ENCODE results near the gene ZFP28.

The ZFP28 gene

DNA sequence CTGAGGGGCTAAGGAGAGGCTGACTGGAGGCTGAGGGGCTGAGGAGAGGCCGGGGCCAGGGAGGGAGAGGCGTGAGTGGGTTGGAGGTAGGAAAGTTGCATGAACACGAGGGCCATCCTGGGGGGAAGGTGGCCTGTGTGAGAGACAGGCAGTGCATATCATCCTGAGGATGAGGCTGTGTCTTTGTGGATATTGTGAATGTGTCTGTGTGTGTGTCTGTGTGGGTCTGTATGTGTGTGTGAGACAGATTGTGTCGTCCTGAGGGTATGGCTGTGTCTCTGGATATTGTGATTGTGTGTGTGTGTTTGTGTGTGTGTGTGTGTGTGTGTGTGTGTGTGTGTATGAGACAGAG is 56.8 kb downstream of the ZFP28 start:
- in situ Hi-C loops (cut with HindIII; ENCODE audit: low sequenced_read_pairs) = no loop called here

DNA sequence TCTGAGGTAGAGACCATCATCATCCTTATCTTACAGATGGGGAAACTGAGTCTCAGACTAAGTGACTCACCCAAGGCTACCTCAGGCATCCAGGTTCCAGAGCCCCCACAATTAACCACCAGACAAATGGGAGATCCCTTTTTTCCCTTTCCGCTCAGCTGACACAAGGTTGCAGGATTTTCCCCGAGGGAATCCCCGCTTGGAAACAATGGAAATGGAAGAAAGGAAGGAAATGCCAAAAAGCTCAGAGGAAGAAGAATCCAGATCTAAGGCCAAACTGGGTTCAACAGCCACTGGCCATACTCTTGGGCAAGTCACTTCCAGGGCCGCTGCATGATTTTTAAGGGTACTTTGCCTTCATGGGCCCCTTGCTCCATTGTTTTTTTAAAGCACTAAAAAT is 57.9 kb downstream of the ZFP28 start:
- in situ Hi-C loops (cut with HindIII; ENCODE audit: low sequenced_read_pairs) = no loop called here

DNA sequence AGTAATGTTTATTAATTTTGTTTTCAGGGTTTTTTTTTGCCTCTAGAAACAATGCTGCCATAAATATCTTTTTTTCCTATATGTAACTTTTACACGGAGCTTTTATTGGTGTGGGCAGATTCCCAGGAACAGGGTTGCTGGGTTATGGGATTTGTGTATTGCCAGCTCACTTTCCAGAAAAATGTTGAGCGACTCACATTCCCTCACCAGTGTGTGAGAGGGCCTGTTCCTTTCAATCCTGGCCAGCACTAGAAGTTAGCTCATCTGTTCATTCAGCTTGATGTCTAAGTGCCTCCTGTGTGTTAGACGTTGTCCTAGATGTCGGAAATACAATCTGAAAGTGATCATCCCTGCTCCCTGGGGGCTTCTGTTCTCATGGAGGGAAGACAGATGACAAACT is 58.9 kb downstream of the ZFP28 start:
- in situ Hi-C loops (cut with HindIII; ENCODE audit: low sequenced_read_pairs) = no loop called here

DNA sequence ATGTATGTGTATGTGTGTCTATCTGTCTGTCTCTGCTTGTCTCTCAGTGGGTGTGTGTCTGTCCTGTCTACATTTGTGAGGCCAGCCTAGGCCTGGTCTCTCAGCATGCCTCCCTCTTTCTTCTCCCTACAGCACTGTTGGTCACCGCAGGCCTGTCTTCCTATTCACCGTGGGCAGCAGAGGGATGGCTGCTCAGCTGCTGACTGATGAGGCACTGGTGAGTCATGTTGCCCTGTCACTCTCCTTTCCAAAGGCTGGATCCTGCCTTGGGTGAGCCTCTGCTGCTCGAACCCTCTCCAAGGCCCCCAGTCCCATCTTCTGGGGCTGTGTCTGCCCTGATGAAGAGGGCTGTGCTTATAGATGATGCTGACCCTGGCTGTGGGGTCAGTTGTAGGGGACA is 62.6 kb downstream of the ZFP28 start:
- in situ Hi-C loops (cut with HindIII; ENCODE audit: low sequenced_read_pairs) = no loop called here

DNA sequence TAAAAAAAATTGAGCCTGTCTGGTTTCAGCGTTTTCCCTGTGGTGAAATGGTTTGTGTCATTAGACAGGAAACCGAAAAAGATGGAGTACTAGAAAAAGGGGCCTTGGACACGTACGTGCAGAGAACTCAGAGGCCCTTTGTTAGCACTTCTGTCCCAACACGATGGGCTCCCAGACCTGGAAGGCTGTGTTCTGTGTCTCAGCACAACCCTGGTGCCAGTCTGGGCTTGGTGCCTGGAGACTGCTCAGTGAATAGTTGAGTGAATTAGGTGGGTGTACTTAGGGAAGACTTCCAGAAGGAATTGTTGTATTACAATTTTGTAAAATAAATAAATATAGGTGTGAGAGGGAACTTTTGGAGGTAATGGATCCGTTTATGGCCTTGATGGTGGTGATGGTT is 65.1 kb downstream of the ZFP28 start:
- in situ Hi-C loops (cut with HindIII; ENCODE audit: low sequenced_read_pairs) = no loop called here

All from endothelial cell of hepatic sinusoid (primary cell).